WTC11 (cell line): Measurements from ENCODE around the gene TMEM147.

ENCODE experiments used
- CREM ChIP-seq: sonication (generic); formaldehyde crosslinking; IDR thresholded peaks from 2 replicates; pipeline ENCODE4 v1.8.1; 2022; ENCODE audit warnings: mild to moderate bottlenecking, missing genetic modification reagents, moderate library complexity
- ELF4 ChIP-seq: sonication (generic); formaldehyde crosslinking; IDR thresholded peaks from 2 replicates; pipeline ENCODE4 v1.8.1; 2022; ENCODE audit warnings: low read depth, mild to moderate bottlenecking, moderate library complexity, missing genetic modification reagents
- SMAD3 ChIP-seq: sonication (generic); formaldehyde crosslinking; IDR thresholded peaks from 2 replicates; pipeline ENCODE4 v1.8.0; 2022; ENCODE audit warnings: missing genetic modification reagents, mild to moderate bottlenecking, borderline replicate concordance
- TEAD1 ChIP-seq: sonication (generic); formaldehyde crosslinking; IDR thresholded peaks from 2 replicates; pipeline ENCODE4 v1.8.0; 2022; ENCODE audit warnings: mild to moderate bottlenecking, missing genetic modification reagents
- USF2 ChIP-seq: sonication (generic); formaldehyde crosslinking; IDR thresholded peaks from 2 replicates; pipeline ENCODE4 v1.8.1; 2023; ENCODE audit warnings: mild to moderate bottlenecking, missing genetic modification reagents, moderate library complexity
- ZNF281 ChIP-seq: sonication (generic); formaldehyde crosslinking; IDR thresholded peaks from 2 replicates; pipeline ENCODE4 v1.8.0; 2023; ENCODE audit warnings: mild to moderate bottlenecking, missing genetic modification reagents
- TF ChIP-seq, protein P1 (sequence below): sonication (generic); formaldehyde crosslinking; IDR thresholded peaks from 2 replicates; pipeline ENCODE4 v1.8.0; 2022; ENCODE audit warnings: mild to moderate bottlenecking, missing genetic modification reagents
- TF ChIP-seq, protein P2 (sequence below): fragments of 200-600 bp; IDR thresholded peaks from 2 replicates; pipeline ENCODE4 v1.8.0; 2022; ENCODE audit warnings: antibody characterized with exemption

GRCh38 chr19:35585848-35586247, 40.4 kb downstream of the TMEM147 start, which contains the start of gene PMIS2:
- TF ChIP-seq, protein P1, sequence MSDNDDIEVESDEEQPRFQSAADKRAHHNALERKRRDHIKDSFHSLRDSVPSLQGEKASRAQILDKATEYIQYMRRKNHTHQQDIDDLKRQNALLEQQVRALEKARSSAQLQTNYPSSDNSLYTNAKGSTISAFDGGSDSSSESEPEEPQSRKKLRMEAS (CRISPR knock-in tag) = no peak
- TF ChIP-seq, protein P2, sequence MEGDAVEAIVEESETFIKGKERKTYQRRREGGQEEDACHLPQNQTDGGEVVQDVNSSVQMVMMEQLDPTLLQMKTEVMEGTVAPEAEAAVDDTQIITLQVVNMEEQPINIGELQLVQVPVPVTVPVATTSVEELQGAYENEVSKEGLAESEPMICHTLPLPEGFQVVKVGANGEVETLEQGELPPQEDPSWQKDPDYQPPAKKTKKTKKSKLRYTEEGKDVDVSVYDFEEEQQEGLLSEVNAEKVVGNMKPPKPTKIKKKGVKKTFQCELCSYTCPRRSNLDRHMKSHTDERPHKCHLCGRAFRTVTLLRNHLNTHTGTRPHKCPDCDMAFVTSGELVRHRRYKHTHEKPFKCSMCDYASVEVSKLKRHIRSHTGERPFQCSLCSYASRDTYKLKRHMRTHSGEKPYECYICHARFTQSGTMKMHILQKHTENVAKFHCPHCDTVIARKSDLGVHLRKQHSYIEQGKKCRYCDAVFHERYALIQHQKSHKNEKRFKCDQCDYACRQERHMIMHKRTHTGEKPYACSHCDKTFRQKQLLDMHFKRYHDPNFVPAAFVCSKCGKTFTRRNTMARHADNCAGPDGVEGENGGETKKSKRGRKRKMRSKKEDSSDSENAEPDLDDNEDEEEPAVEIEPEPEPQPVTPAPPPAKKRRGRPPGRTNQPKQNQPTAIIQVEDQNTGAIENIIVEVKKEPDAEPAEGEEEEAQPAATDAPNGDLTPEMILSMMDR = no peak
- TF ChIP-seq CREM (CRISPR knock-in tag) (no peak), ZNF281 (no peak), TEAD1 (CRISPR knock-in tag) (no peak), USF2 (CRISPR knock-in tag) (no peak), SMAD3 (CRISPR knock-in tag) (no peak), ELF4 (CRISPR knock-in tag) (no peak)
